Peyer's patch (tissue), 4 donors: ENCODE data around the gene HNRNPH2.

Source experiments
- POLR2A ChIP-seq, 2 donors: fragments of 450-650 bp; IDR thresholded peaks; one replicate each; pipeline ENCODE4 v1.5.1; 2017; ENCODE audit warnings: antibody characterized with exemption in 2 of 2, mild to moderate bottlenecking in 2 of 2, moderate library complexity in 2 of 2
- TF ChIP-seq, protein P1 (sequence below), 6 experiments: fragments of 450-650 bp in 4 of 6; fragments of 200-600 bp in 2 of 6; sonication (generic) in 1 of 6; IDR thresholded peaks; one replicate each; pipeline ENCODE4 v1.5.1; 2017 to 2019; ENCODE audit warnings: antibody characterized with exemption in 6 of 6, mild to moderate bottlenecking in 3 of 6, moderate library complexity in 1 of 6

DNA sequence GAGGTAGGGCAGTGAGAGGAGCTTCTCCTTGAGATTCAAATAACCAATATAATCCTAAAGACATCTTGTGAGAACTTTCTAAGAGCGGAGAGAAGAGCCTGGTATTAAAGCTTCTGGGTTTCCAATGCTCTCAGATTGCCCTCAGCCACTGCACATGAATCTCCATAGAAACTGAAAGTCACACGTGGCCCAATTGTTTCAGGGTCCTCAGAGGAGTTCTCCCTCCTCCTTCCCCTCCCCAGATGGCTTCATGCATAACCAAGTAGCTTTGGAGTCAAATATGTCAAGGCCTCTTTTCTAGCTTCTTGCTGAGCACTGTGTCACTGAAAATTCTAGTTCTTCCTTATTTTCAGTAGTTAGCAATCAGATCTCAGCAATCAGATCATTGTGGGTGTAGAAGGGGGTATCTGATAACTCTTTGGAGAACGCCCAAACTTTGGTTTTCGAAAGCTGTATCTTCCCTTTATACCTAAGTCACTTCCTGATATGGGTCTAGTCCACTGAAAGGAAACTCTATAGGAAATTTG lies 24.3 kb upstream of the HNRNPH2 start:
- TF ChIP-seq, protein P1, sequence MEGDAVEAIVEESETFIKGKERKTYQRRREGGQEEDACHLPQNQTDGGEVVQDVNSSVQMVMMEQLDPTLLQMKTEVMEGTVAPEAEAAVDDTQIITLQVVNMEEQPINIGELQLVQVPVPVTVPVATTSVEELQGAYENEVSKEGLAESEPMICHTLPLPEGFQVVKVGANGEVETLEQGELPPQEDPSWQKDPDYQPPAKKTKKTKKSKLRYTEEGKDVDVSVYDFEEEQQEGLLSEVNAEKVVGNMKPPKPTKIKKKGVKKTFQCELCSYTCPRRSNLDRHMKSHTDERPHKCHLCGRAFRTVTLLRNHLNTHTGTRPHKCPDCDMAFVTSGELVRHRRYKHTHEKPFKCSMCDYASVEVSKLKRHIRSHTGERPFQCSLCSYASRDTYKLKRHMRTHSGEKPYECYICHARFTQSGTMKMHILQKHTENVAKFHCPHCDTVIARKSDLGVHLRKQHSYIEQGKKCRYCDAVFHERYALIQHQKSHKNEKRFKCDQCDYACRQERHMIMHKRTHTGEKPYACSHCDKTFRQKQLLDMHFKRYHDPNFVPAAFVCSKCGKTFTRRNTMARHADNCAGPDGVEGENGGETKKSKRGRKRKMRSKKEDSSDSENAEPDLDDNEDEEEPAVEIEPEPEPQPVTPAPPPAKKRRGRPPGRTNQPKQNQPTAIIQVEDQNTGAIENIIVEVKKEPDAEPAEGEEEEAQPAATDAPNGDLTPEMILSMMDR (IDR thresholded peaks at IDR 0.05): no peak
- no peak for TF ChIP-seq POLR2A (IDR thresholded peaks at IDR 0.05)
